ENCODE results near the gene TMEM212.

TMEM212 gene

GRCh38 chr3:171837698-171838097 is 5.5 kb upstream of the TMEM212 start:
- peak overlapping the region in 1 of 2 donors; percentile 31 for H3K4me3 ChIP-seq
- DNase-seq, result no peak
- TF ChIP-seq CTCF (IDR thresholded peaks at IDR 0.05), result no peak
- H3K27me3 ChIP-seq, result no peaks in the 10 kb centered on the region
- H3K4me1 ChIP-seq, result peaks cover 0 to 57% (median 8%) of the 10 kb centered on the region in 4 donors
- H3K27ac ChIP-seq, result peak overlapping the region; percentile 69
- intact Hi-C loops (cut with DNase I; ENCODE audit: low total_unique reads), result no loop called here
- H3K9me3 ChIP-seq, result no peaks in the 10 kb centered on the region
- no peaks in the 10 kb centered on the region for H3K36me3 ChIP-seq

- no peaks in the 10 kb centered on the region for H3K27me3 ChIP-seq
- H3K4me1 ChIP-seq, result peaks cover 0 to 56% (median 6%) of the 10 kb centered on the region in 4 donors
- peak in 1 of 2 experiments; percentile 11 for TF ChIP-seq CTCF (IDR thresholded peaks at IDR 0.05)
- intact Hi-C loops (cut with DNase I; ENCODE audit: low total_unique reads), result no loop called here
- peak overlapping the region; percentile 69 for H3K27ac ChIP-seq
- DNase-seq, result peak; percentile 72 to 76
- peak overlapping the region; percentile 31 to 40 for H3K4me3 ChIP-seq
- H3K36me3 ChIP-seq, result no peaks in the 10 kb centered on the region
- no peaks in the 10 kb centered on the region for H3K9me3 ChIP-seq
Measured at GRCh38 chr3:171838218-171838720, 4.9 kb upstream of the TMEM212 start.

- peaks cover 0 to 46% (median 6%) of the 10 kb centered on the region in 4 donors for H3K4me1 ChIP-seq
- intact Hi-C loops (cut with DNase I; ENCODE audit: low total_unique reads), result no loop called here
- H3K27ac ChIP-seq, result no peak overlapping the region
- H3K36me3 ChIP-seq, result no peaks in the 10 kb centered on the region
- no peak overlapping the region for H3K4me3 ChIP-seq
- no peaks in the 10 kb centered on the region for H3K27me3 ChIP-seq
- no peak for TF ChIP-seq CTCF (IDR thresholded peaks at IDR 0.05)
- no peak for DNase-seq
- H3K9me3 ChIP-seq, result no peaks in the 10 kb centered on the region
Measured at GRCh38 chr3:171839270-171839669, 3.9 kb upstream of the TMEM212 start.

GRCh38 chr3:171840445-171840810 is 2.7 kb upstream of the TMEM212 start:
- Histone ChIP-seq H3K27ac (peak overlapping the region in 1 of 2 donors; percentile 5), H3K27me3 (no peaks in the 10 kb centered on the region), H3K4me1 (peaks cover 0 to 44% (median 6%) of the 10 kb centered on the region in 4 donors), H3K9me3 (no peaks in the 10 kb centered on the region), H3K4me3 (no peak overlapping the region), H3K36me3 (no peaks in the 10 kb centered on the region)
- TF ChIP-seq CTCF (IDR thresholded peaks at IDR 0.05), result no peak
- intact Hi-C loops (cut with DNase I; ENCODE audit: low total_unique reads), result no loop called here
- DNase-seq, result no peak

- H3K36me3 ChIP-seq, result no peaks in the 10 kb centered on the region
- no peak for DNase-seq
- peak overlapping the region in 1 of 2 donors; percentile 5 for H3K27ac ChIP-seq
- H3K27me3 ChIP-seq, result no peaks in the 10 kb centered on the region
- no peak overlapping the region for H3K4me3 ChIP-seq
- H3K4me1 ChIP-seq, result peaks cover 0 to 44% (median 6%) of the 10 kb centered on the region in 4 donors
- TF ChIP-seq CTCF (IDR thresholded peaks at IDR 0.05), result no peak
- intact Hi-C loops (cut with DNase I; ENCODE audit: low total_unique reads), result no loop called here
- H3K9me3 ChIP-seq, result no peaks in the 10 kb centered on the region
Measured at GRCh38 chr3:171840811-171841619, 2.1 kb upstream of the TMEM212 start.

Data from tibial artery (tissue), 4 donors.